Peyer's patch (tissue), 4 donors: ENCODE measurements around the gene DPCD.

ENCODE experiments used
- POLR2A ChIP-seq, 2 donors: fragments of 450-650 bp; IDR thresholded peaks; one replicate each; pipeline ENCODE4 v1.5.1; 2017; ENCODE audit warnings: antibody characterized with exemption in 2 of 2, mild to moderate bottlenecking in 2 of 2, moderate library complexity in 2 of 2
- TF ChIP-seq, protein P1 (sequence below), 6 experiments: fragments of 450-650 bp in 4 of 6; fragments of 200-600 bp in 2 of 6; sonication (generic) in 1 of 6; IDR thresholded peaks; one replicate each; pipeline ENCODE4 v1.5.1; 2017 to 2019; ENCODE audit warnings: antibody characterized with exemption in 6 of 6, mild to moderate bottlenecking in 3 of 6, moderate library complexity in 1 of 6

DNA sequence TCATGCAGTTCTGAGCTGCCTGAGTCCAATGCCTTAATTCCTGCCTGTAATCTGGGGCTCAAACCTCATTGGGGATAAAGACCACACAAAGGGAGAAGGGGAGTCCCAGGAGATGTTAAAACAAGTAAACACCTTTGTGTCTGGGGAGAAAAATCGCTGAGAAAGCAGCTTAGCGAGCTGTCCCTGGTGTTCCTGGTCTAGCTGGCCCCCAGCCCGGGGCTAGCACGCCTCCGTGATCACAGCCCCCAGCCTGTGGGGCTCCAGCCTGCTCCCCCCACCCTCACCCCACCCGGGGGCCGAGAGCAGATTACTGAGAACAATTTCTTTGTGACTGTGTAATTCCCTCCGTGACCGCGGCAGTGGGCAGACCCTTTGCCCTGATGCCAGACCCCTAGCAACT, 24.8 kb downstream of the DPCD start:
- TF ChIP-seq, protein P1, sequence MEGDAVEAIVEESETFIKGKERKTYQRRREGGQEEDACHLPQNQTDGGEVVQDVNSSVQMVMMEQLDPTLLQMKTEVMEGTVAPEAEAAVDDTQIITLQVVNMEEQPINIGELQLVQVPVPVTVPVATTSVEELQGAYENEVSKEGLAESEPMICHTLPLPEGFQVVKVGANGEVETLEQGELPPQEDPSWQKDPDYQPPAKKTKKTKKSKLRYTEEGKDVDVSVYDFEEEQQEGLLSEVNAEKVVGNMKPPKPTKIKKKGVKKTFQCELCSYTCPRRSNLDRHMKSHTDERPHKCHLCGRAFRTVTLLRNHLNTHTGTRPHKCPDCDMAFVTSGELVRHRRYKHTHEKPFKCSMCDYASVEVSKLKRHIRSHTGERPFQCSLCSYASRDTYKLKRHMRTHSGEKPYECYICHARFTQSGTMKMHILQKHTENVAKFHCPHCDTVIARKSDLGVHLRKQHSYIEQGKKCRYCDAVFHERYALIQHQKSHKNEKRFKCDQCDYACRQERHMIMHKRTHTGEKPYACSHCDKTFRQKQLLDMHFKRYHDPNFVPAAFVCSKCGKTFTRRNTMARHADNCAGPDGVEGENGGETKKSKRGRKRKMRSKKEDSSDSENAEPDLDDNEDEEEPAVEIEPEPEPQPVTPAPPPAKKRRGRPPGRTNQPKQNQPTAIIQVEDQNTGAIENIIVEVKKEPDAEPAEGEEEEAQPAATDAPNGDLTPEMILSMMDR (IDR thresholded peaks at IDR 0.05): no peak
- TF ChIP-seq POLR2A (IDR thresholded peaks at IDR 0.05): no peak
